GM19025 (cell line): Measurements from ENCODE around the gene CLSTN2.

Experiments used
- ATAC-seq: cut with Tn5 transposase; IDR thresholded peaks from one replicate; pipeline ENCODE4 v1.9.1; 2021; ENCODE audit warnings: mild to moderate bottlenecking, low read depth, moderate library complexity; ENCODE audit not compliant: unreplicated experiment

Gene CLSTN2

GRCh38 chr3:140433431-140433830, 498.4 kb downstream of the CLSTN2 start:
- no peak for ATAC-seq

GRCh38 chr3:140434261-140434905, 499.4 kb downstream of the CLSTN2 start:
- ATAC-seq = no peak

GRCh38 chr3:140436421-140436820, 501.4 kb downstream of the CLSTN2 start:
- no peak for ATAC-seq

GRCh38 chr3:140438736-140439470, 503.9 kb downstream of the CLSTN2 start:
- ATAC-seq = no peak

GRCh38 chr3:140439527-140439926, 504.5 kb downstream of the CLSTN2 start:
- no peak for ATAC-seq

- ATAC-seq = no peak
These were observed 505.5 kb downstream of the CLSTN2 start for GRCh38 chr3:140440446-140440845.

GRCh38 chr3:140441006-140441405, 506.0 kb downstream of the CLSTN2 start:
- no peak for ATAC-seq

GRCh38 chr3:140442621-140443020, 507.6 kb downstream of the CLSTN2 start:
- no peak for ATAC-seq

GRCh38 chr3:140443073-140443472, 508.1 kb downstream of the CLSTN2 start:
- no peak for ATAC-seq

GRCh38 chr3:140443806-140444205, 508.8 kb downstream of the CLSTN2 start:
- no peak for ATAC-seq

- no peak for ATAC-seq
These were observed 511.7 kb downstream of the CLSTN2 start for GRCh38 chr3:140446734-140447133.

- ATAC-seq = no peak
These were observed 512.2 kb downstream of the CLSTN2 start for GRCh38 chr3:140447136-140447535.

GRCh38 chr3:140448001-140448400, 513.0 kb downstream of the CLSTN2 start:
- ATAC-seq = no peak

- no peak for ATAC-seq
These were observed 514.6 kb downstream of the CLSTN2 start for GRCh38 chr3:140449413-140450256.

- ATAC-seq = no peak
These were observed 518.8 kb downstream of the CLSTN2 start for GRCh38 chr3:140453750-140454149.

- no peak for ATAC-seq
These were observed 520.7 kb downstream of the CLSTN2 start for GRCh38 chr3:140455521-140456214.

GRCh38 chr3:140456974-140457373, 522.0 kb downstream of the CLSTN2 start:
- no peak for ATAC-seq

- ATAC-seq = no peak
These were observed 524.5 kb downstream of the CLSTN2 start for GRCh38 chr3:140459462-140459861.

GRCh38 chr3:140461250-140461649, 526.3 kb downstream of the CLSTN2 start:
- ATAC-seq = no peak

GRCh38 chr3:140463355-140463754, 528.4 kb downstream of the CLSTN2 start:
- no peak for ATAC-seq

- no peak for ATAC-seq
These were observed 531.0 kb downstream of the CLSTN2 start for GRCh38 chr3:140465988-140466387.
